Esophagus squamous epithelium (tissue), 5 donors: ENCODE data around the gene RAB23. TPM values are rescaled to one million over a fixed set of nuclear protein-coding genes. Genes with fewer than 3 reads are reported as not detected.

ENCODE experiments used
- DNase-seq: peaks from one replicate; lab custom pipeline; 2025; lab: John Stamatoyannopoulos, UW
- H3K27ac ChIP-seq, 4 donors: fragments of 200-600 bp; sonication (generic); one replicate each; pipeline ENCODE4 v1.5.1; 2016 to 2019; ENCODE audit warnings: mild to moderate bottlenecking in 1 of 4
- H3K27me3 ChIP-seq, 4 donors: fragments of 200-600 bp; sonication (generic); 1 replicate in 3 of 4; 2 replicates in 1 of 4; pipeline versions ENCODE4 v1.5.1 to v1.6.0; 2017 to 2021; ENCODE audit warnings: antibody characterized with exemption in 1 of 4
- H3K36me3 ChIP-seq, 3 donors: fragments of 200-600 bp; sonication (generic); one replicate each; pipeline ENCODE4 v1.5.1; 2016 to 2019
- H3K4me1 ChIP-seq, 3 donors: fragments of 200-600 bp; sonication (generic); one replicate each; pipeline ENCODE4 v1.5.1; 2017 to 2019
- H3K4me3 ChIP-seq, 4 donors: fragments of 200-600 bp; sonication (generic); 1 replicate in 3 of 4; 2 replicates in 1 of 4; pipeline ENCODE4 v1.5.1; 2016 to 2019; ENCODE audit warnings: mild to moderate bottlenecking in 2 of 4, moderate library complexity in 1 of 4
- H3K9me3 ChIP-seq, 3 donors: fragments of 200-600 bp; sonication (generic); one replicate each; pipeline ENCODE4 v1.5.1; 2016 to 2019
- POLR2A ChIP-seq, 4 donors: fragments of 450-650 bp; IDR thresholded peaks; one replicate each; pipeline ENCODE4 v1.6.1; 2017; ENCODE audit warnings: antibody characterized with exemption in 4 of 4, mild to moderate bottlenecking in 4 of 4, moderate library complexity in 3 of 4
- WGBS, 2 donors: methylation state at CpG; one replicate each; pipeline ENCODE4 v1.1.5; 2018; 5-methylcytosine and 5-hydroxymethylcytosine counted together
- intact Hi-C: fragments of 100-400 bp; cut with DNase I; formaldehyde crosslinking; loops from one replicate; pipeline ENCODE4 v1.15.0; 2022
- total RNA-seq, 4 donors: library from RNA; depleted of rRNA; stranded (reverse); fragments of >200 nt; gene quantifications; one replicate each; pipeline ENCODE4 v1.1.0, GENCODE V29; 2016
- TF ChIP-seq, protein P1 (sequence below), 6 experiments: fragments of 450-650 bp in 4 of 6; fragments of 200-600 bp in 2 of 6; sonication (generic) in 2 of 6; IDR thresholded peaks; one replicate each; pipeline ENCODE4 v1.5.1; 2016 to 2019; ENCODE audit warnings: antibody characterized with exemption in 6 of 6, mild to moderate bottlenecking in 4 of 6, moderate library complexity in 4 of 6
- donor health status: DM: yes; HTN: yes; CAD: no.

RAB23 gene
- total RNA-seq, result 10 to 100 TPM in 1 of 4 donors, 1 to 10 TPM in 3; 1.5 to 17.2 (median 5.9) TPM

DNA sequence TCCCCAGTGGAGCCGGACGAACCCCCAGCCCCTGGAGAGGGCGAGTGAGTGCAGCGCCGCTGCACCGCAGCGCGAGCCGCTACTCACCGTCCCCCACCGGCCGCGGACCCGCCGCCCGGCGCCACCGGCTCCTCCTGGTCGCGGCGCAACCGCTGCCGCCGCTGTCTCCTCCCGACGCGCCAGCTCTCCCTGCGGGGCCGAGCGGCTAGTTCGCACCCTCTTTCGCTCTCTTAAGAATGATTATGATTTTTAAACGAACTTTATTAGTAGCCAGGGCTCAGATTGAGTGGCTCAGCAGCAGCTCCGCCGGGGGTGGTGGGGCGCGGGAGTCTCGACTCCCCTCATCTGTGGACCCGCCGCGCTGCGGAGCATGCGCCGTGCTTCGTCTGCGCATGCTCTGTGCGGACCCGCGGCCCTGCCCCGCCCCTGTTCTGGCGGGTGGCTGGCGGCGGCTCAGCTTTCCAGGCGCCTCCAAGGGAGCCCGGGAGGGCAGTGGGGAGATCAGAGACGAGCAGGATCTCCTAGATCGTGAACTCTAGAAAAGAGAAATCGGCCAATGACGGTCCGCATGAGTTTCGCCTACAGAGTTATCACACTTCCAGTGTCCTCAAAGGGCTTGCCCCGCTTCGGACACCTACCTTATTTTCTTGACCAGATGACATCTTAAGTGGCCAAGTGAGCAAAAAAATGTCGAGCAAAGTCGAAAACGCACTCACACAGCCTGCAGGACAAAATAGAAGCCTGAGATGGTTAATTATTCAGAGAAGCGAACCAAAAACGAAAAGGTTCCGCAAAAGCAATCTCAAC lies at the start of gene RAB23:
TSS of gene RAB23 (minus strand) at position 372 of the 807 bp plus-strand sequence. CDS start 11,927 bp downstream, outside the sequence.
- TF ChIP-seq POLR2A (IDR thresholded peaks at IDR 0.05), result peak in 3 of 4 donors; percentile 34 to 86 (median 83)
- TF ChIP-seq, protein P1, sequence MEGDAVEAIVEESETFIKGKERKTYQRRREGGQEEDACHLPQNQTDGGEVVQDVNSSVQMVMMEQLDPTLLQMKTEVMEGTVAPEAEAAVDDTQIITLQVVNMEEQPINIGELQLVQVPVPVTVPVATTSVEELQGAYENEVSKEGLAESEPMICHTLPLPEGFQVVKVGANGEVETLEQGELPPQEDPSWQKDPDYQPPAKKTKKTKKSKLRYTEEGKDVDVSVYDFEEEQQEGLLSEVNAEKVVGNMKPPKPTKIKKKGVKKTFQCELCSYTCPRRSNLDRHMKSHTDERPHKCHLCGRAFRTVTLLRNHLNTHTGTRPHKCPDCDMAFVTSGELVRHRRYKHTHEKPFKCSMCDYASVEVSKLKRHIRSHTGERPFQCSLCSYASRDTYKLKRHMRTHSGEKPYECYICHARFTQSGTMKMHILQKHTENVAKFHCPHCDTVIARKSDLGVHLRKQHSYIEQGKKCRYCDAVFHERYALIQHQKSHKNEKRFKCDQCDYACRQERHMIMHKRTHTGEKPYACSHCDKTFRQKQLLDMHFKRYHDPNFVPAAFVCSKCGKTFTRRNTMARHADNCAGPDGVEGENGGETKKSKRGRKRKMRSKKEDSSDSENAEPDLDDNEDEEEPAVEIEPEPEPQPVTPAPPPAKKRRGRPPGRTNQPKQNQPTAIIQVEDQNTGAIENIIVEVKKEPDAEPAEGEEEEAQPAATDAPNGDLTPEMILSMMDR (IDR thresholded peaks at IDR 0.05), result peak in 2 of 6 experiments; percentile 1 to 10
- Histone ChIP-seq H3K4me3 (peak within 1 kb of the TSS; percentile 79 to 95 (median 92)), H3K9me3 (no peaks in the 10 kb centered on the region), H3K4me1 (peaks cover 0 to 22% (median 4%) of the 10 kb centered on the region in 3 donors), H3K27me3 (peaks cover 0 to 12% (median 0%) of the 10 kb centered on the region in 4 donors), H3K27ac (peak within 1 kb of the TSS; percentile 75 to 92 (median 90)), H3K36me3 (no peaks in the 10 kb centered on the region)
- WGBS, 2 donors, result 0 to 2% methylated on average over 18 to 25 of the region's 69 CpGs
- DNase-seq, result peak; percentile 20
- intact Hi-C loops, result no loop called here

DNA sequence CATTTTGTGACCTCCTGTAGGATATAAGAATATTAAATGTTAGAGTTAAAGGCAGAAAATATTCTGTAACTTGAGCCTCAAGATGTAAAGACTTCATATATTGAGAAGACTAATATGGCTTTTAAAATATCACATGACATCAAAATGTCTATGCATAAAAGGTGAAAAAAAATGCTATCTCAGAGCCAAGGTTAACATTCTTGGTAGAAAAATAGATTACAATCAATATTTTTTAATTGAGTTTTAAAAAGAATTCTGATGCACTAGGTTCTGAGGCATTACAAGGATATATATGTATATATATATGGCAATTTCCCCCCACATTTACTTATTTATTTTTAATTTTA lies 46.2 kb upstream of the RAB23 start:
- Histone ChIP-seq H3K4me1 (peaks cover 0 to 17% (median 4%) of the 10 kb centered on the region in 3 donors), H3K27ac (peak overlapping the region in 3 of 4 donors; percentile 33 to 70 (median 54)), H3K4me3 (no peak overlapping the region), H3K36me3 (no peaks in the 10 kb centered on the region), H3K27me3 (peaks cover 0 to 52% (median 0%) of the 10 kb centered on the region in 4 donors), H3K9me3 (no peaks in the 10 kb centered on the region)
- no peak for DNase-seq
- intact Hi-C loops, result no loop called here
- TF ChIP-seq, protein P1 (IDR thresholded peaks at IDR 0.05), result no peak
- TF ChIP-seq POLR2A (IDR thresholded peaks at IDR 0.05), result no peak

- H3K27me3 ChIP-seq, result peaks cover 0 to 54% (median 0%) of the 10 kb centered on the region in 4 donors
- peak overlapping the region; percentile 17 to 70 (median 44) for H3K27ac ChIP-seq
- no peak for DNase-seq
- no peak for TF ChIP-seq POLR2A (IDR thresholded peaks at IDR 0.05)
- TF ChIP-seq, protein P1 (IDR thresholded peaks at IDR 0.05), result peak in 5 of 6 experiments; percentile 31 to 56 (median 36)
- H3K9me3 ChIP-seq, result no peaks in the 10 kb centered on the region
- peaks cover 0 to 17% (median 7%) of the 10 kb centered on the region in 3 donors for H3K4me1 ChIP-seq
- H3K36me3 ChIP-seq, result no peaks in the 10 kb centered on the region
- 36 to 41% methylated on average over 10 of the region's 10 CpGs for WGBS, 2 donors
- H3K4me3 ChIP-seq, result no peak overlapping the region
- intact Hi-C loops, result no loop called here
Measured at GRCh38 chr6:57267586-57268293, 45.6 kb upstream of the RAB23 start.

DNA sequence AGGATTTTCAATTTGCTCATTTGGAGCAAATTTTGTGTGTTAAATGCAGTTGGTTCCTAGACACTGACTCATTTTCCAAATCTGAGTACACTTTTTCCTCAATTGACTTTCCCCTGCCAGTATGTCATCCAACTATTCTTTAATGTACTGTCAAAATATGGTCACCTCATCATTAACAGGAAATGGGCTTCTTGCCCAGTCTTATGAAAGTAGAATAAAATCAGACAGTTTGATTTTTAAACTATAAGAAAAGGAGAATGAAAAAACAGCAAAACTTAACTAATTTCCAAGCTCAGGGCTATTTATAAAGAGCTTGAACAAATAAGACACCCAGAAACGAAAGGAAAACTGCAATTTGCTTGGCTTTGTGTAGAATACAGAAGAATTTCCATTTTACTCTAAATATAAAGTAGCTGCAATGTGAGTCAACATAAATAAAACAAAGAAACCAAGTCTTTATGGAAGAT lies 43.7 kb upstream of the RAB23 start:
- Histone ChIP-seq H3K27ac (peak overlapping the region in 3 of 4 donors; percentile 1 to 77 (median 16)), H3K4me1 (peaks cover 0 to 22% (median 7%) of the 10 kb centered on the region in 3 donors), H3K9me3 (no peaks in the 10 kb centered on the region), H3K27me3 (peaks cover 0 to 69% (median 0%) of the 10 kb centered on the region in 4 donors), H3K4me3 (no peak overlapping the region), H3K36me3 (no peaks in the 10 kb centered on the region)
- DNase-seq, result no peak
- 30 to 44% methylated on average over 1 of the region's 1 CpG for WGBS, 2 donors
- intact Hi-C loops, result no loop called here
- no peak for TF ChIP-seq POLR2A (IDR thresholded peaks at IDR 0.05)
- TF ChIP-seq, protein P1 (IDR thresholded peaks at IDR 0.05), result no peak
